GM12875 (cell line): Measurements from ENCODE around the gene TEAD4.

Experiments
- H3K4me3 ChIP-seq: one replicate; pipeline ENCODE4 v1.5.1; 2011; ENCODE audit warnings: low read depth, low read length, control low read depth
- CTCF ChIP-seq: IDR thresholded peaks from 2 replicates; pipeline ENCODE4 v1.5.1; 2011; ENCODE audit warnings: low read depth, mild to moderate bottlenecking, control low read depth, inconsistent platforms, low read length, moderate library complexity, borderline replicate concordance; ENCODE audit not compliant: insufficient read depth

The TEAD4 gene

GRCh38 chr12:2980630-2981029 is 21.4 kb downstream of the TEAD4 start:
- no peak overlapping the region for H3K4me3 ChIP-seq
- no peak for TF ChIP-seq CTCF

- H3K4me3 ChIP-seq: no peak overlapping the region
These were observed 23.2 kb downstream of the TEAD4 start for GRCh38 chr12:2982361-2982760.

GRCh38 chr12:2984249-2984648 is 25.1 kb downstream of the TEAD4 start:
- no peak overlapping the region for H3K4me3 ChIP-seq
- no peak for TF ChIP-seq CTCF

More at GRCh38 chr12:2982361-2982760, 23.2 kb downstream of the TEAD4 start:
- no peak for TF ChIP-seq CTCF

- TF ChIP-seq CTCF: no peak
- H3K4me3 ChIP-seq: no peak overlapping the region
These were observed 25.5 kb downstream of the TEAD4 start for GRCh38 chr12:2984698-2985097.

- H3K4me3 ChIP-seq: no peak overlapping the region
- TF ChIP-seq CTCF: no peak
These were observed 27.7 kb downstream of the TEAD4 start for GRCh38 chr12:2986876-2987275.

- no peak overlapping the region for H3K4me3 ChIP-seq
- no peak for TF ChIP-seq CTCF
These were observed 29.3 kb downstream of the TEAD4 start for GRCh38 chr12:2988494-2988893.

- TF ChIP-seq CTCF: no peak
- no peak overlapping the region for H3K4me3 ChIP-seq
These were observed 33.5 kb downstream of the TEAD4 start for GRCh38 chr12:2992724-2993123.
